PFSK-1 (cell line): ENCODE data around the gene TARBP2.

Source experiments
- POLR2AphosphoS5 ChIP-seq: IDR thresholded peaks from 2 replicates; pipeline ENCODE4 v1.6.1; 2012; ENCODE audit warnings: low read depth, mild to moderate bottlenecking, control low read depth, low read length, moderate library complexity
- TAF1 ChIP-seq: IDR thresholded peaks from 2 replicates; pipeline ENCODE4 v1.6.1; 2012; ENCODE audit warnings: low read length, control low read depth, borderline replicate concordance; ENCODE audit not compliant: insufficient read depth

DNA sequence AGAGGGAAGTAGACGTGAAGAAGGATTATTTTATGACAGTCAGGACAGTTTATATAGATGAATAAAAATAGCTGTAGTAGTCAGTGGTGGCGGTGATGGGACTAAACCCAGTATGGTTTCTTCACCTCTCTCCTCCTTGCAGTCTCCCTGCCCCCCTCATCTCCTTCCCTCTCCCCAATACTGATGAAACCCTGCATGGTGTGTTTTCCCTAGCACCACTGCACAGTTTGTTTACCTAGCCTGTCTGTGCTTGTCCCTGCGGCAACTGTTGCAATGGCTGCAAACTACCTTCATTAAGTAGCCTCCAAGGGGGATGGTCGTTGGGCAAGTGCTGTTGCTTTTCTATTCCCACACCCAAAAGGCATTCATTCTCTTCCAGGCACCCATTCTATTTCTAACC is 34.4 kb upstream of the TARBP2 start:
- no peak for TF ChIP-seq POLR2AphosphoS5
- TF ChIP-seq TAF1: no peak
